ENCODE results near the gene EPAS1.

EPAS1 gene

GRCh38 chr2:46410273-46411244 lies 113.4 kb downstream of the EPAS1 start:
- TF ChIP-seq CTCF (IDR thresholded peaks at IDR 0.05; ENCODE audit: borderline replicate concordance, control extremely low read depth, extremely low read depth, insufficient read depth, missing control alignments): no peak
- in situ Hi-C loops (cut with MboI; ENCODE audit: low sequenced_read_pairs, unreplicated experiment): no loop called here
- DNase-seq (ENCODE audit: low spot score): no peak

DNA sequence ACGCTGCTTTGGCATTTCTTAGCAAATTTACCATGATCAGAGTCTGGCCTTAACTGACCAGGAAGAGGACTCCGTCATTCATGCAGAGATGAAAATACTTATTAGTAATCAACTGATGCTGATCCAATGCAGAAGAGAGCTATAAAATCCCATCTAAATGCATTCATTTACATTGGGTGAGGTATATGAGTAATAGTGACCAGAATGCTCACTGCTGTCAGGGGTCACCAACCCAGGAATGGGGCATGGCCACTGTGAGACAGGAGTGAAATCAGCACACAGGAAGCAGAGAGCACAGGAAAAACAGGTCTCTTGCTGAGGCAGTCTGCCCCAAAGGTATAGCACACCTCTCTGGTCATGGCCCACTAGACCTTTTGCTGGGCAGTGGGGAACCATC lies 114.0 kb downstream of the EPAS1 start:
- DNase-seq (ENCODE audit: low spot score): no peak
- in situ Hi-C loops (cut with MboI; ENCODE audit: low sequenced_read_pairs, unreplicated experiment): no loop called here
- TF ChIP-seq CTCF (IDR thresholded peaks at IDR 0.05; ENCODE audit: borderline replicate concordance, control extremely low read depth, extremely low read depth, insufficient read depth, missing control alignments): no peak

- in situ Hi-C loops (cut with MboI; ENCODE audit: low sequenced_read_pairs, unreplicated experiment): no loop called here
- no peak for TF ChIP-seq CTCF (IDR thresholded peaks at IDR 0.05; ENCODE audit: borderline replicate concordance, control extremely low read depth, extremely low read depth, insufficient read depth, missing control alignments)
- no peak for DNase-seq (ENCODE audit: low spot score)
These were observed 114.8 kb downstream of the EPAS1 start for GRCh38 chr2:46411985-46412384.

- TF ChIP-seq CTCF (IDR thresholded peaks at IDR 0.05; ENCODE audit: borderline replicate concordance, control extremely low read depth, extremely low read depth, insufficient read depth, missing control alignments): no peak
- in situ Hi-C loops (cut with MboI; ENCODE audit: low sequenced_read_pairs, unreplicated experiment): no loop called here
These were observed 115.9 kb downstream of the EPAS1 start for GRCh38 chr2:46413111-46413510.

DNA sequence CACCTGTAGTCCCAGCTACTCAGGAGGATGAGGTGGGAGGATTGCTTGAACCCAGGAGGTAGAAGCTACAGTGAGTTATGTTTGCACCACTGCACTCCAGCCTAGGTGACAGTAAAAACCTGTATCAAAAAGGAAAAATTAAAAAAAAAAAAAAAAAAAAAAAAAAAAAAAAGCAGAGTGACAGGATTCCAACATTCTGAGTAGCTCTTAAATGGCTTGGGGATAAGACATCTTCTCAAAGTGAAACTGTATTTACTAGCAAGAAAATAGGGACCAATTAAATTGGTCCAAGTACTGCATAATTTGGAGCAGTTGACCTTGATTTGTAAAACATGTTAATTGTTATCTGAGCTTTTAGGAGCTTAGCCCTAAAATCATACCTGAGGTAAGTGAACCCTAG lies 116.4 kb downstream of the EPAS1 start:
- no peak for DNase-seq (ENCODE audit: low spot score)
- no peak for TF ChIP-seq CTCF (IDR thresholded peaks at IDR 0.05; ENCODE audit: borderline replicate concordance, control extremely low read depth, extremely low read depth, insufficient read depth, missing control alignments)
- in situ Hi-C loops (cut with MboI; ENCODE audit: low sequenced_read_pairs, unreplicated experiment): no loop called here

More at GRCh38 chr2:46413111-46413510, 115.9 kb downstream of the EPAS1 start:
- DNase-seq (ENCODE audit: low spot score): no peak

GRCh38 chr2:46414701-46415100 lies 117.5 kb downstream of the EPAS1 start:
- in situ Hi-C loops (cut with MboI; ENCODE audit: low sequenced_read_pairs, unreplicated experiment): no loop called here
- no peak for TF ChIP-seq CTCF (IDR thresholded peaks at IDR 0.05; ENCODE audit: borderline replicate concordance, control extremely low read depth, extremely low read depth, insufficient read depth, missing control alignments)
- no peak for DNase-seq (ENCODE audit: low spot score)

Measured in GM13976 (cell line).